H4 (cell line): ENCODE data around the gene TSC22D1. TPM values are rescaled to one million over a fixed set of nuclear protein-coding genes. Genes with fewer than 3 reads are reported as not detected.
"Not testable (repeated sequence)": the region's sequence is repeated elsewhere in the genome, so short reads cannot be mapped to it uniquely, and the experiment has no call there.

Source experiments
- DNase-seq: peaks from one replicate; pipeline ENCODE4 v3.0.0-alpha.2; 2015; ENCODE audit warnings: low spot score
- total RNA-seq: library from RNA; depleted of rRNA; stranded (reverse); fragments of >200 nt; shearing (Covaris generic); gene quantifications from 2 replicates; pipeline ENCODE4 v1.2.3, GENCODE V29; 2014; rRNA removed

Gene TSC22D1
- total RNA-seq, result 30.1 and 35.9 TPM in 2 replicates

DNA sequence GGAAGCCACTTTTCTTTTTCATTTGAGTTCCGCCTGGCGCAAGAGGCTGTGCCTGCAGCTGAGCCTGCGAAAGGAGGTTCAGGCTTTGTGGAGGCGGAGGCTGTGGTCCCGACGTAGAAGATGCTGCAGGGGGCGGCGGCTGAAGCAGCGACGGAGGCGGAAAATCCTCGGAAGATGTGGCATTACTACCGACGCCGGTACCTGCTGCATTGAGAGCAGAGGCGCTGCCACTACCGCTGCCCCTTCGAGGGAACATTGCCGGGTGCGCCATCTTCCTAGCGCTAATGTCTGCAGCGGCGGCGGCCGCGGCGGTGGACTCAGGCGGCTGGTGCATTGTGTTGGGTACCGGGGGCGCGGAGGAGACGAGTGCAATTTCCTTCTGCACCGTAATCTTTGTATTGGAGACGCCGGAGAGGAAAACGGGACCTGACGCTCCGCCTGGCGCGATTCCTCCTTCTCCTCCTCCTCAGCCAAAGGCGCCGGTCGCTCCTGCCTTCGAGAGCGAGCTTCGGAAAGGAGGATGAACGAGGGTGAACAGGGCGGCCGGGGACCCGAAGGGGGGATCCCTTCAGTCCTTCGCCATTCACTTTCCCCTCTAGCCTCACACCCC lies at the start of gene TSC22D1:
Gene TSC22D1, minus strand, starts transcription at position 590 of the 610 bp plus-strand sequence. Its CDS starts 256 bp downstream, at position 334.
- DNase-seq, result no peak

GRCh38 chr13:44622708-44623107 lies 46.6 kb upstream of the TSC22D1 start:
- no peak for DNase-seq

DNA sequence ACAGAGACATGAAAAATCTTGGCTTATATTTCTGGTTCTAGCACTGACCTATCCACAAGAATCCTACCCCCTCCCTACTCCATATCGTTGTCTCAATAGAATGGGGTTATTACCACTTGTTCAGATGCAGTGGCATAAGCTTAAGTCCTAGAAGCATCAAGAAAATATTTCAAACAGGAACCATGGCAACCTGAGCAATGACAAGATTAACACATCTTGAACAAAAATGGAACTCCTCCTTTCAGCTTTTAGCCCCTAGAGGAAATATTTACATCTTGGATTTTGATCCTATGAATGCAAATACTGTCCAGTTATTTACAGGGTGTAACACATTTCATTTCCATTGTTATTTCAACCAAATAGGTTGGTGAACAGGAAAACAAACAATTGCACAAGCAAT lies 46.1 kb upstream of the TSC22D1 start:
- DNase-seq, result no peak

DNA sequence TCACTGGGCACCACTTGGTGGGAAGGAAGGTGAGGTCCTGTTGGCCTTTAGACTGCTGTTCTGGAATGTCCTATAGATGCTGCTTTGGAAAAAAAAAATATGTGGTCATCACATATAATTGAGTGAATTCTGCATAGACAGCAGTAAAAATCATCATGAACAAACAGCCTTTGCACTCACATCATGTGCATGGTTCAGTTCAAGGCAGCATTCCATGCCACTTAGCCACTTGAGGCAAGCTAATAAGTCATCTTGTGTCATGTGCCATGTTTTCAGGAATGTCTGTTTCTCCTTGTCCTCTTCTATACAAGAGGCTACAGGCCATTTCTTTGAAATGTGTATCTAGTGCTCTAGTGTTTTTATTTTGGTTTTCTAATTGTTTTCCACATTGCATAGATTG lies 43.9 kb upstream of the TSC22D1 start:
- no peak for DNase-seq

DNA sequence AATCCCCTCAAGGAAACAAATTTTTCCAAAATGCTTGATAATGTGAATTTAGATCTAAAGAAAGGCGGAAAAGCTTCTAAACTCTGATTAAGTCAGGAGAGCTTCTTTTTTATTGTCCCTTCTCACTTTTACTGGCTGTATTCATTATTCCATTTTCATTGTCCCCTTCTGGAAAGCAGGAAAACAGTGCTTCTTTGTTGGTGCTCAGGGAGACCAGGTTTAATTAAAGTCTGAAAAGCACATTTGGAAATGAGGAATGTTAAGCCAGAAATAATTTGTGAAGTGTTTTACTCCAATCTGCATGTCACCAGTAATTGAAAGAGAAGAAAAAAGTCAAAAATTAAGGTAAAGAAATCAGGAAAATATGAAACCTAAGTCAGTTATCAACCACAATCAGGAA lies 43.5 kb upstream of the TSC22D1 start:
- no peak for DNase-seq

DNA sequence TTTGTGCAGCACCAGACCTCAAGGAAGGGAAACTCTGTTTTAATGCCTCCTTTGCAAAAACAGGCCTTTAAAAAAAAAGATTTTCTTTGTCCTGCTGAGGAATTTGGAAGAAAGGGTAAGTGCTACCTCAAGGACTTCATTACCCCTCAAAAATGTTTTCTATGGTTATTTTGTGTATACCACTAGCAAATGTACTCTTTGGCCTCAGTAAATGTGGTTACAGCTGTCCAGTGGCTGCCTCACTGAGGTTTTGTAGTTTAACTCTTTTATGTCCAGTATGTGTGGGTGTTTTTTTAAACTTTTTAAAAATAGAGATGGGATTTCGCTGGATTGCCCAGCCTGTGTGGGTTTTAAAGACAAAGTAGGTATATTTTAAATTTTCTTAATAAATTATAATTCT lies 42.2 kb upstream of the TSC22D1 start:
- DNase-seq, result peak; percentile 50

DNA sequence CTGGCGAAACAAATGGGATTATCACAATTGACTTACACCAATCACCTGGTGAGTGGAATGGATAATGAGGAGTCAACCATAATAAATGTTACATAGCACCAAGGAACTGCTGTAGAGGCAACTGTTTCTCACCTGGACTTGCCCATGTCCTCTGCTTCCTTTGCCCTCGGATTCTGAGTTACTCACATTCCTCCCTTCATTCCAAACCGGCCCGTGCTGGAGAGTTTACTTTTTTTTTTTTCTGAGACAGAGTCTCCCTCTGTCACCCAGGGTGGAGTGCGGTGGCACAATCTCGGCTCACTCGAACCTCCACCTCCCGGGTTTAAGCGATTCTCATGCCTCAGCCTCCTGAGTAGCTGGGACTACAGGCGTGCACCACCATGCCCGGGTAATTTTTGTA lies 41.5 kb upstream of the TSC22D1 start:
- no peak for DNase-seq

- no peak for DNase-seq
These were observed 33.0 kb upstream of the TSC22D1 start for GRCh38 chr13:44609137-44609536.

DNA sequence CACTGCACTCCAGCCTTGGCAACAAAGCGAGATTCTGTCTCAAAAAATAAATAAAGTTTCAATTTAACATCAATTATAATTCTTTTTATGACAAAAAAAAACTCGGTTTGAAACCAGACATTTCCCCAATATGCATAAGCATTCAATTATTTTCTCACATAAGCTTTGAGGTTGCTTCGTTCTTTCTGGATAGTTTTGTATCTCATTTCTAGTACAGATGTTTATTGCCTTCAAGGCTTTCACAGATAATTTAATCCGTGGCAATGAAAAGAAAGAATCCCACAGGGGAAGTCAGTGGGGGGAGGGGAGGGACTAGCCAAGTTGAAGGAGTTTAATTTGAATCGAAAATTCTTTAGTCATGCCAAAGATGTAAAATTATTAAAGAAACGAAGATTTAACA lies 29.6 kb upstream of the TSC22D1 start:
- DNase-seq, result no peak

DNA sequence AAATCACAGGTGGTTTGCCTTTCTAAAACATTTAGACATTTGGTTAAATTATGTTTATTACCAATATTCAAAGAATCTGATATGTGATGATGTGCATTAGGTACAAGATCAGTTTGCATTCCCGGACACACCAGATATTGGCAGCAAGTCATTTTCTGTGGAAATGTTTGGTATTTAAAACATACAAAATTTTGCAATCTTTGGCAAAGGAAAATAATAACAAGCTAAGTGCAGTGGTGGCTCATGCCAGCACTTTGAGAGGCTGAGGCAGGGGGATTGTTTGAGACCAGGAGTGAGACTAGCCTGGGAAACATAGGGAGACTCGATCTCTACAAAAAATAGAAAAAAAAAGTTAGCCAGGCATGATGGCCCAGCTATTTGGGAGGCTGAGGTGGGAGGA lies 29.1 kb upstream of the TSC22D1 start:
- DNase-seq, result no peak

DNA sequence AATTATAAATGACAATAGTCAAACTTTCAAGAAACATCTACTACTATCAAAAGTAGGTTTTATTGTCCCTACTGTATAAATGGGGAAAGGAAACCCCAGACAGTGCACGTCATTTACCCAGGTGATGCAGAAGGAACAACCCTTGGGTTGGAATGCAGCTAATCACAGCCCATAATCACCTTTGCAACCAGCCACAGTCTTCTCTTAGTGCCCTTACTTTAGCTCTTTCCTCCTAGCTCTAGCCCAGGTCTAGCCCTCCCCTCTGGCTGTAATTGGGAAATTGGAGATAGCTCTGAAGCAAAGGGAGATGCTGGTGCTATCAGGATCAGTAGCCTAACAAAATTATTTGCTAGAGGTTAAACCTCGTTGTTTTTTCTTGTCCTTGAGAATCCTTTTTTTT lies 25.5 kb upstream of the TSC22D1 start:
- DNase-seq, result no peak

- DNase-seq, result not testable (repeated sequence)
These were observed 17.9 kb upstream of the TSC22D1 start for GRCh38 chr13:44593861-44594592.

DNA sequence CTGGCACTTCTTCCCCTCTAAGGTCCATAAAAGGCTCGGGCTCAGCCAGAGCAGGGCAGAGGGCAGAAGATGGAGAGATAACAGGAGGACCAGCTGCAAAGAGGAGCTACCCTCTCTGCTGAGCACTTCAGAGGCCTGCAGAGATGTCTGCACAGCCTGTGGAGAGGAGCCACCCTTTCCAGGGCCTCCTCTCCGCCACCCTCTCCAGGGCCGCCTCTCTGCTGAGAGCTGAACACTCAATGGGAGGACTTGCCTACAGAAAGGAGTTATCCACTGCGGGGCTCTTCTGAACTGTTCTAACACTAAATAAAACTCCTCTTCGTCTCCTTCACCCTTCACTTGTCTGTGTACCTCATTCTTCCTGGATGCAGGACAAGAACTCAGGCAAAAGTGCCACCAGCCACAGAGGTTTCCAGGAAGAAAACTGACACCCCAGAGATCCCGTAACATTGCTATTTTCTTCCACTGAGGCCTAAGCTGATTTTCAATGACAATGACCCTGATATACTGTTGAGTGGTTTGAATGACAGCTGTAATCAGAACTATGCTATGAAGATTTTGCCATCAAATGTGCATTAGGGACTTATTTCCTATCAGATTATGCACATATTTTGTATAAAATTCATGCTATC lies 16.2 kb upstream of the TSC22D1 start:
- no peak for DNase-seq

DNA sequence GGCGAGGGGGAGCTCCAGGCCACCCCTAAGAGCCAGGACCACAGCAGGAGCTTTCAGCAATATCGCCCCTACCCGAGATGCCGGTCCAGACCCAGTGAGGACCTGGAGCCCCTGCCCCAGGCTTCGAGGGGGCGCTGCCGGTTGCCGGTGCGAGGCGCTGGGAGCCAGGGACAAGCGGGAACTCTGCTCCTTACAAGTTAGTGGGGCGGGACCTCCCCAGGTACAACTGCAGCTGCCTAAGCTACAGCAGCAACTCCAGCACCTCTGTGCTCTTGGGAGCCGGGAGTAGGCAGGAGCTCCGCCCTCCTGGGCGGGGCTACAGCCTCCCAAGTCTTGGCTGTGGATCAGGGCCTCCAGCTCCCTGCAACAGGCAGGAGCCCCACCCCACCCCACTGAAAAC lies 15.2 kb upstream of the TSC22D1 start:
- DNase-seq, result no peak

- no peak for DNase-seq
These were observed 7.0 kb upstream of the TSC22D1 start for GRCh38 chr13:44583137-44583536.

- DNase-seq, result no peak
These were observed 1.9 kb upstream of the TSC22D1 start for GRCh38 chr13:44578067-44578400.

DNA sequence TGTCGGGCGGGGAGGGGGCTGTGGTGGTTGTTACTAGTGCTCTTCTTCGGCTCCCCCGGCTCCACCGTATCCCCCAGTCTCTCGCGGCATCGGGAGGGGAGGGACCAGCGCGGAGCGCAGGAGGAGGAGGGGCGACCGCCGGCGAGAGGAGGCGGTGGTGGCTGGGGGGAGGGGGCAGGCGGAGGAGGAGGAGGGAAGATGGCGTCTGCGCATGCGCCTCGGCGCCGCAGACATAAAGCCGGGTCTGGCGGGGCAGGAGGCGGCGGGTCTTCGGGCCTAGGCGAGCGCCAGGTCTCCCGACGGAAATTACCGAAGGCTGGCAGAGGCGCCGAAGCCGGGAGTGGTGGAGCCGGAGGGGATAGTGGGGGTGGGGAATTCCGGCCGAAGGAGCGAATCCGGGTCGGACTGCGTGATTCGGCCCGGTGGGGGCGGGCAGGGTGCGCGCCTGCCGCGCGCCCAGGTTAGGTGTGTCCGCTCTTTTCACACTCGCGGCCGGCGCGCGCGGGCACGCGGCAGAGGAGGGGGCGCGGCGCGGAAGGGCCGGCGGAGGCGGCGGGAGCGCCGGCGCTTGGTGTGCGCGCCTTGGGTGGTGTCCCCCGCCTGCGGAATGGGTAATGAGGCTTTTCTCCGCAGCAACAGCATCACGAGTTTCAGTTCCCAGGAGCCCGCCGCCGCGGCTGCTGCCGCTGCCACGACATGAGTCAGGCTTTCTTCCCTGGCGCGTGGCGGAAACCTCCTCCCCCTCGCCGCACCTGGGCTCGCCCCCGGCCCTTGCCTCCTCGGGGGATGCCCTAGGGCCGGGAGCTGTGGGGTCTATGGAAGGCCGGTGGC lies 1.3 kb upstream of the TSC22D1 start:
- peak; percentile 87 for DNase-seq

- DNase-seq, result no peak
These were observed 463 bp upstream of the TSC22D1 start for GRCh38 chr13:44576351-44577235.

GRCh38 chr13:44575035-44575434 lies 1.1 kb downstream of the TSC22D1 start:
- DNase-seq, result no peak

- no peak for DNase-seq
These were observed 1.7 kb downstream of the TSC22D1 start for GRCh38 chr13:44574466-44574855.

DNA sequence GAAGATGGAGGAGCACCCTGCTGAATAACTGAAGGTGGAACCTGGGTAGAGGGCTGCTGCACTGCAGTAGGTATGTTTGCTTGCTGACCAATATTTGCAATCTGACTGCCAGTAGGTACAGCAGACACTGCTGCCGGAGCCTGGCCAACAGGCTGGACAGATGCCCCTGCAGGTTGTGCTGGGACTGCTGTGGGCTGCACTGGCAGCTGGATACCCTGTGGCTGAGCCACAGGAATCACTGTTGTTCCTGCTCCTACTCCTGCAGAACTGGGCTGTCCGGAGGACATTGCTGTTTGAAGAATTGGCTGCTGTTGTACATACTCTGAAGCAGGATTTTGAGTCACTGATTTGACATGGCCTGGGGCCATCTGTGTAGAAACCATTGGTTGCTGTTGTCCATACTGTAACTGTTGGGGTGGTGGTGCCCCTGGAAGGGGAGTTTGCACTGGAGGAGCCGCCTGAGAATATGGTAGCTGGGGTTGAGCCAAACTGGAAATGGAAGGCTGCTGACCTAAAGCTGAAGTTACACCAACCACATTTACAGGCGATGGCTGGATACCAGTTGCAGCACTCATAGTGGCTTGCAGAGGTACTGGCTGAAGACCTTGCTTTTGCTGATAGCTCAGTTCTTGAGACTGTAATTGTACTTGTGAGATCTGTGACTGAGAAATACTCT lies 2.2 kb downstream of the TSC22D1 start:
- peak; percentile 63 for DNase-seq
